Testis (tissue), 2 donors: ENCODE results near the gene MAP1S.

Experiments used
- CTCF ChIP-seq, 3 experiments: fragments of 450-650 bp in 2 of 3; fragments of 200-600 bp in 1 of 3; sonication (generic) in 1 of 3; IDR thresholded peaks; one replicate each; pipeline ENCODE4 v1.5.1; 2016 to 2019; ENCODE audit warnings: antibody characterized with exemption in 3 of 3, mild to moderate bottlenecking in 2 of 3, moderate library complexity in 1 of 3
- POLR2A ChIP-seq: fragments of 450-650 bp; IDR thresholded peaks from one replicate; pipeline ENCODE4 v1.6.1; 2017; ENCODE audit warnings: antibody characterized with exemption, mild to moderate bottlenecking, moderate library complexity

GRCh38 chr19:17778968-17779929, 60.0 kb downstream of the MAP1S start:
- no peak for TF ChIP-seq CTCF (IDR thresholded peaks at IDR 0.05)
- no peak for TF ChIP-seq POLR2A
